GM13976 (cell line): ENCODE data around the gene DAB2.
"Not testable (repeated sequence)": the region's sequence is repeated elsewhere in the genome, so short reads cannot be mapped to it uniquely, and the experiment has no call there.

Experiments used
- DNase-seq: peaks from one replicate; pipeline ENCODE4 v3.0.0; 2012; ENCODE audit warnings: low spot score
- CTCF ChIP-seq: IDR thresholded peaks from 2 replicates; pipeline ENCODE4 v1.5.1; 2012; ENCODE audit warnings: borderline replicate concordance, mild to moderate bottlenecking; ENCODE audit not compliant: insufficient read depth; ENCODE audit errors: extremely low read depth, missing control alignments, control extremely low read depth
- in situ Hi-C: fragments of 300-500 bp; cut with MboI; formaldehyde crosslinking; loops from one replicate; pipeline ENCODE4 v1.12.0; 2022; ENCODE audit warnings: low sequenced_read_pairs, mixed read lengths, inconsistent platforms; ENCODE audit not compliant: unreplicated experiment

Gene DAB2

GRCh38 chr5:39337252-39337915 lies 87.4 kb downstream of the DAB2 start:
- TF ChIP-seq CTCF, result no peak
- in situ Hi-C loops, result no loop called here
- DNase-seq, result no peak

GRCh38 chr5:39334296-39334695 lies 90.5 kb downstream of the DAB2 start:
- in situ Hi-C loops, DNase-seq: not testable (repeated sequence)

DNA sequence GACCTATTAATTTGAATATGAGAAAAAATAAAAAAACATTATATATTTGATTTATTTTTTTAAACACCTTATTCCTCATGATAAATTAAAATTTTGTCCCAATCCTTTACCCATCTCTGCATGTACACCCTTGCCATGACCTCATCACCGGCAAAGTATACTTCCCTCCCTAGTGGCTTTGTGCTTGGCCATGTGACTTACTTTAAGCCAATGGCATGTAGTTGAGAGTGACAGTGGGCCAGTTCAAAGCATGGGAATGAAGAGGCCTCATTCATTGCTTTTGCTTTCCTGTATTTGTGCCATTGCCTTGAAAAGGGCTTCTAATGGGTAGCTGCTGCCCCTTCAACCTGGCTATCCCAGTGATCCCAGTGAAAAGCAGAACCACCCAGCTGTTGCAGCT lies 91.7 kb downstream of the DAB2 start:
- in situ Hi-C loops, result no loop called here
- no peak for TF ChIP-seq CTCF

DNA sequence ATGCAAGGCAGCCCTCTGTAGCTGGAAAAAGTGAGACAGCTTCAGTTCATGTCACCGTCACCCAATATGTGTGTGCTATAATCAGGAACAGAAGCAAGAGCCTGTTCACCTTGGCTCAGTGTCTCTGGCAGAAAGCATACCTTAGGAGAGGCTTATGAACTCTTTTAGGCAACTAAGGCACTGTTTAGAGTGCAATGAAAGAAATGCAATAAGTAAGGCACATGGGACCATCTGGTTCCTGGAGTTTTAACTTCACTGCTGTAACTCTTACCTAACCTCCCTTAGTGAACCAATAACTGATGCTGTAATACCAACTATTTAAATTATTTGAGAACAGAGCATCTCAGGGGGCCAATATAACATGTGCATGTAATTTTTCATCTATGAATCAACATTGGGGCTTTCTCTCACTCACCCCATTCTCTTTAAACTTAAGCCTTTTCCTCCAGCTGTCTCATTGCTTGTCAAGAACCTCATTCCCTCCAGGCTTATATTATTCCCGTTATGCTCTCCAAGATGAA lies 92.9 kb downstream of the DAB2 start:
- DNase-seq, result no peak
- in situ Hi-C loops, result no loop called here
- no peak for TF ChIP-seq CTCF

More for the DNA sequence above, 91.7 kb downstream of the DAB2 start:
- no peak for DNase-seq

DNA sequence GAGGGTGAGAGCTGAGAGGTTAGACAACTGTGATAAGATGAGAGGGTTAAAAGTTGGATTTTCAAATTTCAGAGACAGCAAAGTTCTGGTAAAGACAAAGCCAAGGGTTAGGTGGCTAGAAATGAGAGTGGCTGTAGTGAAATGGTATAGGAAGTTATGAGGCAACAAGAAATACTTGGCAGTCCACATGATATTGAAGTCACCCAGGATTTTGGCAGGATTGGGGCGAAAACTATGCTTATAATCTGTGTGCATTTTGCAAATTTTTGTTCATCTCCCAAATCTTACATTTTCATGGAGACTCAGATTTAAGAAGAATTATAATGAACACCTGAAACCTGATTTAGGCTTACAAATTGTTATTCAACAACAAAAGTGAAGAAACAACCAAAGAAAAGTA lies 96.0 kb downstream of the DAB2 start:
- DNase-seq, result no peak

GRCh38 chr5:39323542-39323941 lies 101.2 kb downstream of the DAB2 start:
- no peak for DNase-seq
- TF ChIP-seq CTCF, result no peak
- in situ Hi-C loops, result no loop called here

More for the DNA sequence above, 96.0 kb downstream of the DAB2 start:
- in situ Hi-C loops, result no loop called here
- no peak for TF ChIP-seq CTCF
